Nephron progenitor cell (in vitro differentiated cells): Measurements from ENCODE around the gene PLIN3.

Experiments used
- DNase-seq: peaks from one replicate; pipeline ENCODE4 v3.0.0; 2021
- H3K27ac Mint-ChIP-seq: 2 replicates; pipeline ENCODE4 v1.8.0; 2021; ENCODE audit warnings: mild to moderate bottlenecking, moderate library complexity, mixed read lengths
- H3K27me3 Mint-ChIP-seq: 2 replicates; pipeline ENCODE4 v1.8.0; 2021; ENCODE audit warnings: mild to moderate bottlenecking, low read depth, mixed read lengths; ENCODE audit not compliant: poor library complexity
- H3K36me3 Mint-ChIP-seq: 2 replicates; pipeline ENCODE4 v1.8.0; 2021; ENCODE audit warnings: low read depth, mixed read lengths
- H3K4me1 Mint-ChIP-seq: 2 replicates; pipeline ENCODE4 v1.8.0; 2021; ENCODE audit warnings: mixed read lengths
- H3K4me3 Mint-ChIP-seq: 2 replicates; pipeline ENCODE4 v1.8.0; 2021; ENCODE audit warnings: mild to moderate bottlenecking, moderate library complexity, mixed read lengths
- H3K9me3 Mint-ChIP-seq: 2 replicates; pipeline ENCODE4 v1.8.0; 2021; ENCODE audit warnings: mild to moderate bottlenecking, moderate library complexity, mixed read lengths
- TF ChIP-seq, protein P1 (sequence below): fragments of 200-600 bp; sonication (generic); IDR thresholded peaks from 2 replicates; pipeline ENCODE4 v1.5.0; 2021; ENCODE audit warnings: antibody characterized with exemption

The PLIN3 gene

DNA sequence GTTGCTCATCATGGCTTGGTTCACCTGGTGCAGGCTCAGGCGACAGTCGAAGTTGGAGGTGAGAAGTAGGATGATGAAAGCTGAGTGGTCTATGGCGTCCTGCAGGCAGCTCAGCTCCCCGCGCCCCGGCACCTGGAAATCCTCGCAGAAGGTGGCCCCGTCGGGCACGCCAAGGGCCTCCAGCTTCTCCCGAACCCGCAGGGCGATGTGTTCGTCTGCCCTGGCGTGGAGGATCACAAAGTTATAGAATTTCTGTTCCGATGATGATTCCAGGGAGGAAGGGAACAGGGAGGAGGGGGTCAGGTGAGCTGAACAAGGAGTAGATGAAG, 50.6 kb downstream of the PLIN3 start:
- peaks cover 4% of the 10 kb centered on the region for H3K36me3 Mint-ChIP-seq
- DNase-seq: no peak
- TF ChIP-seq, protein P1, sequence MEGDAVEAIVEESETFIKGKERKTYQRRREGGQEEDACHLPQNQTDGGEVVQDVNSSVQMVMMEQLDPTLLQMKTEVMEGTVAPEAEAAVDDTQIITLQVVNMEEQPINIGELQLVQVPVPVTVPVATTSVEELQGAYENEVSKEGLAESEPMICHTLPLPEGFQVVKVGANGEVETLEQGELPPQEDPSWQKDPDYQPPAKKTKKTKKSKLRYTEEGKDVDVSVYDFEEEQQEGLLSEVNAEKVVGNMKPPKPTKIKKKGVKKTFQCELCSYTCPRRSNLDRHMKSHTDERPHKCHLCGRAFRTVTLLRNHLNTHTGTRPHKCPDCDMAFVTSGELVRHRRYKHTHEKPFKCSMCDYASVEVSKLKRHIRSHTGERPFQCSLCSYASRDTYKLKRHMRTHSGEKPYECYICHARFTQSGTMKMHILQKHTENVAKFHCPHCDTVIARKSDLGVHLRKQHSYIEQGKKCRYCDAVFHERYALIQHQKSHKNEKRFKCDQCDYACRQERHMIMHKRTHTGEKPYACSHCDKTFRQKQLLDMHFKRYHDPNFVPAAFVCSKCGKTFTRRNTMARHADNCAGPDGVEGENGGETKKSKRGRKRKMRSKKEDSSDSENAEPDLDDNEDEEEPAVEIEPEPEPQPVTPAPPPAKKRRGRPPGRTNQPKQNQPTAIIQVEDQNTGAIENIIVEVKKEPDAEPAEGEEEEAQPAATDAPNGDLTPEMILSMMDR: no peak
- peaks cover 6% of the 10 kb centered on the region for H3K4me1 Mint-ChIP-seq
- H3K4me3 Mint-ChIP-seq: no peak overlapping the region
- peaks cover 11% of the 10 kb centered on the region for H3K27me3 Mint-ChIP-seq
- no peak overlapping the region for H3K27ac Mint-ChIP-seq
- H3K9me3 Mint-ChIP-seq: peaks cover 10% of the 10 kb centered on the region

GRCh38 chr19:4816202-4816949, 51.1 kb downstream of the PLIN3 start:
- peaks cover 10% of the 10 kb centered on the region for H3K9me3 Mint-ChIP-seq
- no peak overlapping the region for H3K4me3 Mint-ChIP-seq
- peaks cover 12% of the 10 kb centered on the region for H3K27me3 Mint-ChIP-seq
- TF ChIP-seq, protein P1: no peak
- peaks cover 6% of the 10 kb centered on the region for H3K4me1 Mint-ChIP-seq
- DNase-seq: no peak
- no peak overlapping the region for H3K27ac Mint-ChIP-seq
- peaks cover 4% of the 10 kb centered on the region for H3K36me3 Mint-ChIP-seq

GRCh38 chr19:4815426-4816201, 51.9 kb downstream of the PLIN3 start:
- no peak overlapping the region for H3K27ac Mint-ChIP-seq

GRCh38 chr19:4814625-4815425, 52.6 kb downstream of the PLIN3 start:
- Mint-ChIP-seq H3K9me3 (peaks cover 10% of the 10 kb centered on the region), H3K36me3 (peaks cover 4% of the 10 kb centered on the region), H3K4me3 (peak overlapping the region; percentile 66), H3K4me1 (peaks cover 6% of the 10 kb centered on the region), H3K27me3 (peaks cover 20% of the 10 kb centered on the region), H3K27ac (no peak overlapping the region)
- no peak for DNase-seq
- TF ChIP-seq, protein P1: no peak

More at GRCh38 chr19:4815426-4816201, 51.9 kb downstream of the PLIN3 start:
- Mint-ChIP-seq H3K4me3 (peak overlapping the region; percentile 66), H3K36me3 (peaks cover 4% of the 10 kb centered on the region), H3K4me1 (peaks cover 6% of the 10 kb centered on the region), H3K9me3 (peaks cover 10% of the 10 kb centered on the region), H3K27me3 (peaks cover 15% of the 10 kb centered on the region)
- peak; percentile 81 for DNase-seq
- TF ChIP-seq, protein P1: no peak

DNA sequence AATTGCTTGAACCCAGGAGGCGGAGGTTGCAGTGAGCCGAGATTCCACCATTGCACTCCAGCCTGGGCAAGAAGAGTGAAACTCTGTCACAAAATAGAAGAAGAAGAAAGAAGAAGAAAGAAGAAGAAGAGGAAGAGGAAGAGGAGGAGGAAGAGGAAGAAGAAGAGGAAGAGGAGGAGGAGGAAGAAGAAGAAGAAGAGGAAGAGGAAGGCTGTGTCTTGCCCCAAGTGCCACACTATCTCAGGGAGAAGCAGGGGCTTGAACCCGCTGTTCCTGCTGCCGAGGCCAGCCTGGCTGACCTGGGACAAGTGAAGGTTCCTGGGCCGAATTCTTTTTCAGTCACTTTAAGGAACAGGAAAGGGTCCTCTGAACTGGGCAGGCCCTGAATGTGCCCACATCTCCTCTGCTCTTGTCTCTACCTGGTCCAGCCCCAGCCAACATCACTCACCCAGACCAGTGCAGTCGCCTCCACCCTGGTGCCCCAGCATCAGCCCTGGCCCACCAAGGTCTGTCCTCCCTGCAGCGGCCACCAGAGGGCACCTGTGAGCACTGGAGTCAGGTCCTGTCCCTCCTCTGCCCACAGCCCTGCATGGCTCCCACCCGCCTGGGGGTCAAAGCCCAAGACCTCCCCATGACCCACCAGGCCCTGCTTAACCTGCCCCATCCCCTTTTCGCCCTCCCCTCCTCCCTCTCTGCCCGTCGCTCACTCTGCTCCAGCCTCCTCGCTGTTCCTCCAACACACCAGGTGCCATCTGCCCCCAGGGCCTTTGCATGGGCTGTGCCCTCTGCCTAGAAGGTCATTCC, 55.9 kb downstream of the PLIN3 start:
- Mint-ChIP-seq H3K4me3 (no peak overlapping the region), H3K36me3 (peaks cover 4% of the 10 kb centered on the region), H3K4me1 (peaks cover 6% of the 10 kb centered on the region), H3K27me3 (peaks cover 18% of the 10 kb centered on the region), H3K27ac (no peak overlapping the region), H3K9me3 (peaks cover 10% of the 10 kb centered on the region)
- TF ChIP-seq, protein P1: peak; percentile 72
- peak; percentile 92 for DNase-seq
